Ovary (tissue), 3 donors: ENCODE data around the gene LRFN2.

ENCODE experiments used
- POLR2A ChIP-seq: fragments of 450-650 bp; IDR thresholded peaks from one replicate; pipeline ENCODE4 v1.6.1; 2017; ENCODE audit warnings: antibody characterized with exemption, mild to moderate bottlenecking, moderate library complexity
- TF ChIP-seq, protein P1 (sequence below), 3 donors: fragments of 450-650 bp in 2 of 3; fragments of 200-600 bp in 1 of 3; IDR thresholded peaks; one replicate each; pipeline versions ENCODE4 v1.5.1 to v1.8.0; 2016 to 2022; ENCODE audit warnings: antibody characterized with exemption in 3 of 3, mild to moderate bottlenecking in 1 of 3
- donor health status: DM: no; HTN: no; CAD: no.

- TF ChIP-seq, protein P1, sequence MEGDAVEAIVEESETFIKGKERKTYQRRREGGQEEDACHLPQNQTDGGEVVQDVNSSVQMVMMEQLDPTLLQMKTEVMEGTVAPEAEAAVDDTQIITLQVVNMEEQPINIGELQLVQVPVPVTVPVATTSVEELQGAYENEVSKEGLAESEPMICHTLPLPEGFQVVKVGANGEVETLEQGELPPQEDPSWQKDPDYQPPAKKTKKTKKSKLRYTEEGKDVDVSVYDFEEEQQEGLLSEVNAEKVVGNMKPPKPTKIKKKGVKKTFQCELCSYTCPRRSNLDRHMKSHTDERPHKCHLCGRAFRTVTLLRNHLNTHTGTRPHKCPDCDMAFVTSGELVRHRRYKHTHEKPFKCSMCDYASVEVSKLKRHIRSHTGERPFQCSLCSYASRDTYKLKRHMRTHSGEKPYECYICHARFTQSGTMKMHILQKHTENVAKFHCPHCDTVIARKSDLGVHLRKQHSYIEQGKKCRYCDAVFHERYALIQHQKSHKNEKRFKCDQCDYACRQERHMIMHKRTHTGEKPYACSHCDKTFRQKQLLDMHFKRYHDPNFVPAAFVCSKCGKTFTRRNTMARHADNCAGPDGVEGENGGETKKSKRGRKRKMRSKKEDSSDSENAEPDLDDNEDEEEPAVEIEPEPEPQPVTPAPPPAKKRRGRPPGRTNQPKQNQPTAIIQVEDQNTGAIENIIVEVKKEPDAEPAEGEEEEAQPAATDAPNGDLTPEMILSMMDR (IDR thresholded peaks at IDR 0.05), result no peak
- no peak for TF ChIP-seq POLR2A
Measured at GRCh38 chr6:40480678-40481077, 106.5 kb downstream of the LRFN2 start.
